ENCODE data around the gene ATG101. TPM values are rescaled to one million over a fixed set of nuclear protein-coding genes. Genes with fewer than 3 reads are reported as not detected.

The ATG101 gene
- total RNA-seq, 1 donor from 2014 or later: 27.7 TPM

DNA sequence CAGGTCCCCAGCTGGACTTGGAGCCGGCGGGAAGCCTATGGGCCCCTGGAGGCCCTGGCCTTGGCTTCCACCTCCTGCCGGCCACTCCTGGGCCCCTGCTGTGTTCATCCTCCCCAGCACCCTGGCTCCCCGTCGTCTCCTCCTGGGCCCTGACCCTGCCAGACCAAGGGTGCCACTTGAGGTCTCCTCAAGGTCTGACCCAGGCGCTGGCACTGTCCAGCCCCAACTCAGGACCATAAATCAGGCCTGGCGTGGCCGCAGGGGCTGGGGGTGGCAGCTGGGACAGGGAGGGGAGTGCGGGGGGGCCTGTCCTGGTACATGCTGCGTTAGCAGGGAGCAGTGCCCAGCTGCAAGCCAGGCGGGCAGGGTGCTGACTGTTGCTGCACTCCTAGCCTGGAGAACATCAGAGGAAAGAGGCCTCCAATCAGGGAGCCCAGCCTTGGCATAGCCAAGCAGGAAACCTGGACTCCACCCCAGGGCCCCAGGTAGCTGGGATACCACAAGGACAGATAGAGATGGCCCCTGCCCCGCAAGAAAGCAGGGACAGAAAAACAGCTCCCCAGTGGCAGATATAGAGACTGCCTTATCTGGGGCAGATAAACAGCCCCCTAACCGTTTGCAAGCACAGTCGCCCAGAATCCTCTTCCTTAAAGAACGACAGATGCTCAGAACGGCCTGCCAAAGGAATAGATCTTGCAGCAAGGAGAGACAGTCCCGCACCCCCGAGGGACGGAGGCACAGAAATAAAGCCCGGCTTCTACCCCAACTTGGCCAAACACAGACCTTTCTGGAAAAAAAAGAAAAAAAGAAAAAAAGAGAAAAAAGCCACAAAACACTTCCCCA is 6.5 kb upstream of the ATG101 start:
- no peaks in the 10 kb centered on the region for H3K4me1 ChIP-seq
- H3K27me3 ChIP-seq: no peaks in the 10 kb centered on the region
- no peak overlapping the region for H3K4me3 ChIP-seq
- DNase-seq (ENCODE audit: extremely low spot score in 2 of 2): no peak
- intact Hi-C loops (cut with DNase I): no loop called here
- H3K36me3 ChIP-seq: peaks cover 0 to 6% of the 10 kb centered on the region in 2 donors
- H3K9me3 ChIP-seq: no peaks in the 10 kb centered on the region
- TF ChIP-seq POLR2AphosphoS5 (IDR thresholded peaks at IDR 0.05; ENCODE audit: insufficient read depth in 1 of 2, low read depth in 1 of 2) (no peak), POLR2A (IDR thresholded peaks at IDR 0.05) (no peak)
- TF ChIP-seq, protein P1, sequence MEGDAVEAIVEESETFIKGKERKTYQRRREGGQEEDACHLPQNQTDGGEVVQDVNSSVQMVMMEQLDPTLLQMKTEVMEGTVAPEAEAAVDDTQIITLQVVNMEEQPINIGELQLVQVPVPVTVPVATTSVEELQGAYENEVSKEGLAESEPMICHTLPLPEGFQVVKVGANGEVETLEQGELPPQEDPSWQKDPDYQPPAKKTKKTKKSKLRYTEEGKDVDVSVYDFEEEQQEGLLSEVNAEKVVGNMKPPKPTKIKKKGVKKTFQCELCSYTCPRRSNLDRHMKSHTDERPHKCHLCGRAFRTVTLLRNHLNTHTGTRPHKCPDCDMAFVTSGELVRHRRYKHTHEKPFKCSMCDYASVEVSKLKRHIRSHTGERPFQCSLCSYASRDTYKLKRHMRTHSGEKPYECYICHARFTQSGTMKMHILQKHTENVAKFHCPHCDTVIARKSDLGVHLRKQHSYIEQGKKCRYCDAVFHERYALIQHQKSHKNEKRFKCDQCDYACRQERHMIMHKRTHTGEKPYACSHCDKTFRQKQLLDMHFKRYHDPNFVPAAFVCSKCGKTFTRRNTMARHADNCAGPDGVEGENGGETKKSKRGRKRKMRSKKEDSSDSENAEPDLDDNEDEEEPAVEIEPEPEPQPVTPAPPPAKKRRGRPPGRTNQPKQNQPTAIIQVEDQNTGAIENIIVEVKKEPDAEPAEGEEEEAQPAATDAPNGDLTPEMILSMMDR (IDR thresholded peaks at IDR 0.05): no peak
- H3K27ac ChIP-seq: peak overlapping the region; percentile 49

GRCh38 chr12:52063981-52064649 is 5.7 kb upstream of the ATG101 start:
- intact Hi-C loops (cut with DNase I): no loop called here
- no peak for DNase-seq (ENCODE audit: extremely low spot score in 2 of 2)
- Histone ChIP-seq H3K27me3 (no peaks in the 10 kb centered on the region), H3K27ac (peak overlapping the region; percentile 49), H3K9me3 (no peaks in the 10 kb centered on the region), H3K4me3 (no peak overlapping the region), H3K36me3 (no peaks in the 10 kb centered on the region), H3K4me1 (peaks cover 3% of the 10 kb centered on the region)
- TF ChIP-seq, protein P1 (IDR thresholded peaks at IDR 0.05): no peak
- TF ChIP-seq POLR2A (IDR thresholded peaks at IDR 0.05): no peak
- peak in 1 of 2 donors; percentile 58 for TF ChIP-seq POLR2AphosphoS5 (IDR thresholded peaks at IDR 0.05; ENCODE audit: insufficient read depth in 1 of 2, low read depth in 1 of 2)

DNA sequence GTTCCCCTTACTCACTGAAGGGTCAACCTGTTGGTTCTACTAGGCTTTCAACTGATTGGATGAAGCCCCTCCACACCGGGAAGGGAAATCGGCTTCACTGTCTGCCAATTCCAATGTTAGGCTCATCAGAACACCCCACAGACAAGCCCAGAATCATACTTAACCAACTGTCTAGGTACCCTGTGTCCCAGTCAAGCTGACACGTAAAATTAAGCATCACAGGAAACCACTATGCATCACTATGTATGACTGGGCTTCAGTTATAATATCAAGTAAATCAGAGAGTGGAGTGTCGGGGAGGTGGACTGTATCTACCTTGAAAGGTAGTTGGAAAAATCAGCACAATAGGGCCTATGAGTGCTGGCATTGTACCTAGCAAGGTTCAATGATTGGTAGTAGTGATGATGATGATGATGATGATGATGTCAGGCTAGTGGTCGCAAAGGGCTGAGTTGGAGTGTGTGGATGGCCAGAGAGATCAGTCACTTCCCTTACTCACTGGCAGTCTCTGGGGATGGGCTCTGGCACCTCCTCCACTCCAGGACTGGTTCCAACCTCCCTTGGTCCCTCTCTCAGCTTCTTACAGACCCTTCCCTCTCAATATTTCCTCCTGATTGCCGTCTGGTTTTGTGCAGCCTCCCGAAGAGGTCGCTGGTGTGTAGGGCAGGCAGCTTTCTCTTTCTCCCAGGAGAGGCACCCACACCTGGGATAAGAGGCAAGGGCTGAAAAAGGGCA is 3.3 kb upstream of the ATG101 start:
- no peaks in the 10 kb centered on the region for H3K36me3 ChIP-seq
- no peak for DNase-seq (ENCODE audit: extremely low spot score in 2 of 2)
- intact Hi-C loops (cut with DNase I): no loop called here
- no peaks in the 10 kb centered on the region for H3K9me3 ChIP-seq
- no peak overlapping the region for H3K27ac ChIP-seq
- TF ChIP-seq POLR2A (IDR thresholded peaks at IDR 0.05): no peak
- TF ChIP-seq POLR2AphosphoS5 (IDR thresholded peaks at IDR 0.05; ENCODE audit: insufficient read depth in 1 of 2, low read depth in 1 of 2): no peak
- TF ChIP-seq, protein P1 (IDR thresholded peaks at IDR 0.05): no peak
- no peaks in the 10 kb centered on the region for H3K27me3 ChIP-seq
- H3K4me1 ChIP-seq: peaks cover 20% of the 10 kb centered on the region
- H3K4me3 ChIP-seq: no peak overlapping the region

- peaks cover 25% of the 10 kb centered on the region for H3K4me1 ChIP-seq
- TF ChIP-seq POLR2A (IDR thresholded peaks at IDR 0.05): no peak
- TF ChIP-seq POLR2AphosphoS5 (IDR thresholded peaks at IDR 0.05; ENCODE audit: insufficient read depth in 1 of 2, low read depth in 1 of 2): no peak
- TF ChIP-seq, protein P1 (IDR thresholded peaks at IDR 0.05): no peak
- no peaks in the 10 kb centered on the region for H3K9me3 ChIP-seq
- no peaks in the 10 kb centered on the region for H3K36me3 ChIP-seq
- no peak overlapping the region for H3K27ac ChIP-seq
- intact Hi-C loops (cut with DNase I): no loop called here
- no peak for DNase-seq (ENCODE audit: extremely low spot score in 2 of 2)
- H3K4me3 ChIP-seq: no peak overlapping the region
- H3K27me3 ChIP-seq: no peaks in the 10 kb centered on the region
Measured at GRCh38 chr12:52067081-52067374, 2.8 kb upstream of the ATG101 start.

Measured in vagina (tissue), 2 donors.